GM13976 (cell line): ENCODE data around the gene NELL1.
A peak's percentile ranks its signal among the peaks of the same experiment; 100 is the strongest.

ENCODE experiments used
- DNase-seq: peaks from one replicate; pipeline ENCODE4 v3.0.0; 2012; ENCODE audit warnings: low spot score
- CTCF ChIP-seq: IDR thresholded peaks from 2 replicates; pipeline ENCODE4 v1.5.1; 2012; ENCODE audit warnings: borderline replicate concordance, mild to moderate bottlenecking; ENCODE audit not compliant: insufficient read depth; ENCODE audit errors: extremely low read depth, missing control alignments, control extremely low read depth
- in situ Hi-C: fragments of 300-500 bp; cut with MboI; formaldehyde crosslinking; loops from one replicate; pipeline ENCODE4 v1.12.0; 2022; ENCODE audit warnings: low sequenced_read_pairs, mixed read lengths, inconsistent platforms; ENCODE audit not compliant: unreplicated experiment

Gene NELL1

GRCh38 chr11:21056644-21057043 lies 387.3 kb downstream of the NELL1 start:
- in situ Hi-C loops, result no loop called here
- no peak for TF ChIP-seq CTCF

GRCh38 chr11:21059879-21060278 lies 390.5 kb downstream of the NELL1 start:
- in situ Hi-C loops, result no loop called here
- no peak for TF ChIP-seq CTCF

More at GRCh38 chr11:21056644-21057043, 387.3 kb downstream of the NELL1 start:
- no peak for DNase-seq

GRCh38 chr11:21066030-21066429 lies 396.6 kb downstream of the NELL1 start:
- in situ Hi-C loops, result no loop called here
- no peak for DNase-seq
- TF ChIP-seq CTCF, result no peak

More at GRCh38 chr11:21059879-21060278, 390.5 kb downstream of the NELL1 start:
- DNase-seq, result no peak

- no peak for DNase-seq
- in situ Hi-C loops, result no loop called here
- TF ChIP-seq CTCF, result no peak
Measured at GRCh38 chr11:21068886-21069285, 399.5 kb downstream of the NELL1 start.

GRCh38 chr11:21069909-21070308 lies 400.5 kb downstream of the NELL1 start:
- in situ Hi-C loops, result no loop called here
- DNase-seq, result no peak
- TF ChIP-seq CTCF, result no peak

GRCh38 chr11:21072558-21072957 lies 403.2 kb downstream of the NELL1 start:
- in situ Hi-C loops, result no loop called here
- TF ChIP-seq CTCF, result no peak
- peak; percentile 1 for DNase-seq

GRCh38 chr11:21082853-21083252 lies 413.5 kb downstream of the NELL1 start:
- no peak for TF ChIP-seq CTCF
- in situ Hi-C loops, result no loop called here
- DNase-seq, result no peak
